ENCODE data around the gene NAV2. TPM values are rescaled to one million over a fixed set of nuclear protein-coding genes. Genes with fewer than 3 reads are reported as not detected.

The NAV2 gene
- polyA plus RNA-seq, 1 experiment = 5.1 TPM

DNA sequence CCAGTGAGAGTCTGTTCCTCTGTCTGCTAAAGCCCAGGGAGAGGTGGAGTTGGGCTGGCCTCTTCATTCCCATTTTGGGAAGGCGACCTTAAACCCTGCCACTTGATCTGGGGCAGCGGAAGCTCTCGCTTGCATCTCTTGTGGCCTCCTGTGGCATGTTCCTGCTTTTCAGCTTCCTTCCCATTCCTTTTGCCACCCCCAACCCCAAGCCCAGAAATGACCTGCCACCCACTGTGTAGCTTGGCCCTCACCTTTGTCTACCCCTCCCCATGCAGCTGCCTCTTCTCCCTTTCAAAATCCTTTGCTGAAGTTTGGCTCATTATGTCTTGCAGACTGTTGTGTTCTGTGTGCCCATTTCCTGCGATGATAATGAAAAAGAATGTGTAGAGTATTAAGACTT lies 337.4 kb downstream of the NAV2 start:
- Histone ChIP-seq H3K27ac (ENCODE audit: low read depth, low read length) (no peak overlapping the region), H3K9me3 (ENCODE audit: control insufficient read depth, insufficient read depth, low read length) (no peaks in the 10 kb centered on the region), H3K4me3 (ENCODE audit: low read depth, low read length) (no peak overlapping the region), H3K27me3 (ENCODE audit: control insufficient read depth, insufficient read depth, low read length) (no peaks in the 10 kb centered on the region)
- POLR2A ChIA-PET = no interaction called here
- TF ChIP-seq, protein P1, sequence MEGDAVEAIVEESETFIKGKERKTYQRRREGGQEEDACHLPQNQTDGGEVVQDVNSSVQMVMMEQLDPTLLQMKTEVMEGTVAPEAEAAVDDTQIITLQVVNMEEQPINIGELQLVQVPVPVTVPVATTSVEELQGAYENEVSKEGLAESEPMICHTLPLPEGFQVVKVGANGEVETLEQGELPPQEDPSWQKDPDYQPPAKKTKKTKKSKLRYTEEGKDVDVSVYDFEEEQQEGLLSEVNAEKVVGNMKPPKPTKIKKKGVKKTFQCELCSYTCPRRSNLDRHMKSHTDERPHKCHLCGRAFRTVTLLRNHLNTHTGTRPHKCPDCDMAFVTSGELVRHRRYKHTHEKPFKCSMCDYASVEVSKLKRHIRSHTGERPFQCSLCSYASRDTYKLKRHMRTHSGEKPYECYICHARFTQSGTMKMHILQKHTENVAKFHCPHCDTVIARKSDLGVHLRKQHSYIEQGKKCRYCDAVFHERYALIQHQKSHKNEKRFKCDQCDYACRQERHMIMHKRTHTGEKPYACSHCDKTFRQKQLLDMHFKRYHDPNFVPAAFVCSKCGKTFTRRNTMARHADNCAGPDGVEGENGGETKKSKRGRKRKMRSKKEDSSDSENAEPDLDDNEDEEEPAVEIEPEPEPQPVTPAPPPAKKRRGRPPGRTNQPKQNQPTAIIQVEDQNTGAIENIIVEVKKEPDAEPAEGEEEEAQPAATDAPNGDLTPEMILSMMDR (IDR thresholded peaks at IDR 0.05; ENCODE audit: low read depth, low read length) = no peak
- no peak for DNase-seq (ENCODE audit: low read depth, low spot score)
- CTCF ChIA-PET = interaction anchor here (0.8 to 1.5 kb wide), 3 partner anchors 79 to 98 kb away, joined by 3 to 4 read pairs (median 4); no protein-coding TSS in a partner anchor

DNA sequence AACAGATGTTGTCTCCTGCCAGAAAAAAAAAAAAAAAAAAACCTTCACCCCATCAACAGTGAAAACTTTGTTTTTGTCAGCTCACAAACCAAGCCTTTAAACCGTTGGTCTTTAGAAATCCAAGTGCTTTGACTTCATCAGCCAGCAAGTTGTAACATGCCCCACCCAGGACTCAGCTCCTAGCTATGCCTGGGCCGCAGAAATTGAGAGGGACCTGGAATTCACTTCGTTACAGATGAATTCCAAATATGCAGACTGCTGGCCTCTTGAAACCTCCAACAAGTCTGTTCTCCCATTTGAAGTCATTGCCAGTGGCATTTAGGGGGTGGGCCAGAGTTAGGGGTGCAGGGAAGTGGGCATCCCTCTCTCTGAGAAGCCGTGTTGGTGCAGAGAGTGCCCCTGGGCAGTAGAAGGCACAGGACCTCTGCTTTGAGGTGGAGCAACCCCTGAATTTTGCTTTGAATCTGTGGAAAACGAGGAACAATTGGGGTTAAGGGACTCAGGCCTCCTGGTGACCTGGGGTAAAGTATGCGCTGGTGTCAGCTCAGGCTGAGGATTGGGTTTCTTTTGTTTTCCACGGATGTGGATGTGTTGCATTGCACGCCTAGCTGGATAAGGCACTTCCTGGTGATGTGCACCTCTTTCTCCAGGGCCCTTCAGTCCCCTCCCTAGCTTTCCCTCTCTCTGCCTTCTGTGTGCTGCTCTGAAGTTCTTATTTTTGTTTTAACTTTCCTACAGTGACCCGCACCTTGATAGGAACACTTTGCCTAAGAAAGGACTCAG lies 338.1 kb downstream of the NAV2 start:
- POLR2A ChIA-PET = interaction anchor here (0.6 to 0.7 kb wide), 3 partner anchors 15 to 54 kb away, joined by 3 to 9 read pairs (median 3); no protein-coding TSS in a partner anchor
- TF ChIP-seq, protein P1 (IDR thresholded peaks at IDR 0.05; ENCODE audit: low read depth, low read length) = no peak
- no peak overlapping the region for H3K27ac ChIP-seq (ENCODE audit: low read depth, low read length)
- H3K9me3 ChIP-seq (ENCODE audit: control insufficient read depth, insufficient read depth, low read length) = no peaks in the 10 kb centered on the region
- no peak for DNase-seq (ENCODE audit: low read depth, low spot score)
- CTCF ChIA-PET = interaction anchor here (0.8 to 1.5 kb wide), 2 partner anchors 78 to 82 kb away, joined by 3 to 4 read pairs; no protein-coding TSS in a partner anchor
- H3K4me3 ChIP-seq (ENCODE audit: low read depth, low read length) = no peak overlapping the region
- H3K27me3 ChIP-seq (ENCODE audit: control insufficient read depth, insufficient read depth, low read length) = no peaks in the 10 kb centered on the region

DNA sequence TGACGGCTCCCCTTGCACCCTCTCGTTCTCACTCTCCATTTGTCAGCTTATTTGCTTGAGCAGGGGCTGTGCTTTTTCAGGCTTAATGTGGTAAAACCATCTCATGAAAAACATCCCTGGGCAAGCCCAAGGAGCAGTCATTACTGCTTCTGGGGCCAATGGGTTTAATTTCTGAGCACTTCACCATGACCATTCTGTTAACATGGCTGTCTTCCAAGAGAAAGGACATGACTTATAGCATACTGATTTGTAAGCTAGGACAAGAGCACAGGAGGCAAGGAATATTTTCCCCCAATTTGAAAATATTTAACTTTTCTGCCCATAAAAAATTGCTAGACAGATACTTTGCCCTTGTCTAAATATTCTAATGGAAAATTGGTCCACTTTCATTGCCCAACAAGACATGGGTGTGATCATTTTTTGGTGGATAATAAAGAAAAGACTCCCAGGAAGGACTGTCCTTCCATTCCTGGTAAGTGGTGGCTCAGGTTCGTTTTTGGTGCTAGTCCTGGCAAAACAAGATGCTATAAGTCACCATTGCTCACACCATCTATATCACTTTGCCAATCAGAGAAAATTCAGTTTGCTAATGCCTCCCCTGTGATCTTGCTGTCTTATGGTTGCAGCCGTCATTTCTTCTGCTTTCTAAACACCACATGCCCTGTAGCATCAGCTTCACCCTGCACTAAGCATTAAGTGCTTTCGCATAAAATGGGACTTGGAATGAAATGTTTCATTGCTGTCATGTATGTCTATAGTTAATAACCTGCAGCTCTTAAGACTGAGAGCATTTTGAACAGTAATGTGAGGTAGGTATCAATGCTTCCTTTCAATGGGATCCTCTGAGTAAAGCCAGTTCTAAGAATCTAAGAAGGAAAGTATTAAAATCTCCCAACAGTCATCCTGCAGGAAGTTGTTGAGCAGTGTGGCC lies 339.1 kb downstream of the NAV2 start:
- CTCF ChIA-PET = no interaction called here
- no peak for DNase-seq (ENCODE audit: low read depth, low spot score)
- no peak overlapping the region for H3K4me3 ChIP-seq (ENCODE audit: low read depth, low read length)
- H3K27ac ChIP-seq (ENCODE audit: low read depth, low read length) = no peak overlapping the region
- H3K27me3 ChIP-seq (ENCODE audit: control insufficient read depth, insufficient read depth, low read length) = no peaks in the 10 kb centered on the region
- H3K9me3 ChIP-seq (ENCODE audit: control insufficient read depth, insufficient read depth, low read length) = no peaks in the 10 kb centered on the region
- POLR2A ChIA-PET = no interaction called here
- TF ChIP-seq, protein P1 (IDR thresholded peaks at IDR 0.05; ENCODE audit: low read depth, low read length) = no peak

DNA sequence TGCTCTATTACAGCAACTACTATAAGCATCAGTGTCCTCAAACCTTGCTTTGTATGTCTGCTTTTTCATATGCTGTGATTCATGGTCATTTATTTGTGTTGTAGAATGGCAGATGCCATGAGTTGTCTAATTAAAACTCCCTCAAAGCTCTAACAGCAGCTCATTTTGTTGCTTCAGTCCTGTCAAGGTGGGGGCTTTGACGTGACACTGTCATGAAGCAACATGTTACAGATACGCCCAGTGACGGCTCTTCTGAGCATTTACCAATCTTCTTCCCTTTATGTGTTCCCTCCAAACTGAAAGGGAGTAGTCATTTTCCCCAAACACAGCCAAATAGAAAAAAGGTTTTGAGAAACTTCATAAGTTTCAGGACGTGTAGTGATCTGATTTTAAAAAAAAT lies 340.9 kb downstream of the NAV2 start:
- Histone ChIP-seq H3K4me3 (ENCODE audit: low read depth, low read length) (no peak overlapping the region), H3K27ac (ENCODE audit: low read depth, low read length) (no peak overlapping the region), H3K27me3 (ENCODE audit: control insufficient read depth, insufficient read depth, low read length) (no peaks in the 10 kb centered on the region), H3K9me3 (ENCODE audit: control insufficient read depth, insufficient read depth, low read length) (no peaks in the 10 kb centered on the region)
- POLR2A ChIA-PET = no interaction called here
- no peak for DNase-seq (ENCODE audit: low read depth, low spot score)
- TF ChIP-seq, protein P1 (IDR thresholded peaks at IDR 0.05; ENCODE audit: low read depth, low read length) = no peak
- CTCF ChIA-PET = no interaction called here
